NCI-H1436 treated with DMSO at 0.1 percent for 48 hours (cell line): Measurements from ENCODE around the gene TRNT1.

Experiments
- DNase-seq: peaks from one replicate; lab custom pipeline; 2025; lab: John Stamatoyannopoulos, UW

Gene TRNT1

GRCh38 chr3:3178498-3179328 is 52.0 kb downstream of the TRNT1 start:
- no peak for DNase-seq

DNA sequence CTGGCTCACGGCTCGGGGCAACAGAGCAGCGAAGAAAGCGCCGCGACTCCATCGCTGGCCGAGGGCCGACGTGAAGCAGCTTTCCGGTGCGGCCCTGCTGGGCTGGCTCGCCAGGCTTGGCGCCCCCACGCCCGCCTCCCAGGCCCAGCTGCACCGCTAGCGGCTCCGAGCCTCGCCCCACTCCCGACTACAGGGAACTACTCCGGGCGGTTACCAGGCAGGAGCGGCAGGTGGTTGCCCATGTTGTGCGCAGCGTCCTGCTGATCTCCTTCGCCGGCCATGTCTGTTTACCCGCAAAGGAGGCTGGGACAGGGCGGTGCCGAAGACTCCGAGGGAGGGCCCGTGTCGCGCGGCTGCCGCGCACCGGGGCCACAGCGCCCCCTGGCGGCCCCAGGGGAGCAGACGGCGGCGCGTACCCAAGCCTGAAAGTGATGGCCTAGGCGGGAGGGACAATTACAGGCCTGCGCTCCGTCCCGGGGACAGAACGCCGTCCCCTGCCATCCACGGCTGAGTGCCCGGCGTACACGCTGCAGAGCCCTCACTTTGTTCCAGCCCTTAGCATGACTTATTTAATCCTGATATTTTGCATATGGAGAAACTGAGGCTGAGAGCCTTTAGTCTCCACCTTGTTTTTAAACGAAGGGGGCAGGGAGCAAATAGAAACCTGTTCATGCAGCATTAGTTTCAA is 52.8 kb downstream of the TRNT1 start, which contains the start of gene CRBN:
TSS of gene CRBN (minus strand) at position 285 of the 688 bp plus-strand sequence. CDS start at position 281, 4 bp downstream.
- no peak for DNase-seq

- DNase-seq: no peak
These were observed 53.7 kb downstream of the TRNT1 start for GRCh38 chr3:3180456-3180855.

- DNase-seq: no peak
These were observed 58.1 kb downstream of the TRNT1 start for GRCh38 chr3:3184876-3185275.

GRCh38 chr3:3189102-3189727 is 62.5 kb downstream of the TRNT1 start:
- DNase-seq: no peak

DNA sequence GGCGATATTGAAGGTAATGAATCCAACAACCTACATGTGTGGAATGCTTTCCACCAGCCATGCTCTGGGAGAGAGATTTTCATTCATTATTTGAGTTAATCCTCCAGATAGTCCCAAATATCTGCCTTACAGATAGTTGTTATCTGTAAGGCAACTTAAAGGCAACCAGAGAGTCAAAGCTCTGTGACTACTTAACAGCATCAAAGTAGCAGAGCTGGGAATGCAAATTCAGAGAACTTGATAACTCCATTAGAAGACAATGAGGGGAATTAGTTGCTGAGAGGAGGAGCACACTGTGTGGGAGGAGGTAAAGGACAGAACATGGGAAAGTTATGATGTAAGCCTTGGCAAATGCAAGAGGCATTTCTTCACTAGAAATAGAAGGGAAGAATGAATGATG is 63.2 kb downstream of the TRNT1 start:
- DNase-seq: no peak

GRCh38 chr3:3191675-3192285 is 65.0 kb downstream of the TRNT1 start:
- DNase-seq: no peak

GRCh38 chr3:3192286-3192675 is 65.5 kb downstream of the TRNT1 start:
- DNase-seq: no peak

- DNase-seq: no peak
These were observed 68.1 kb downstream of the TRNT1 start for GRCh38 chr3:3194861-3195260.

GRCh38 chr3:3196148-3196861 is 69.6 kb downstream of the TRNT1 start:
- no peak for DNase-seq
